IMR-90 (cell line): ENCODE data around the gene CHN1. TPM values are rescaled to one million over a fixed set of nuclear protein-coding genes. Genes with fewer than 3 reads are reported as not detected.
A peak's percentile ranks its signal among the peaks of the same experiment; 100 is the strongest.

ENCODE experiments used
- ATAC-seq: fragments of 200-7000 bp; cut with Tn5 transposase; 2 replicates; pipeline ENCODE4 v1.9.1; 2020; ENCODE audit warnings: low read depth, mild to moderate bottlenecking, moderate library complexity
- BruUV-seq: library from RNA; stranded (reverse); fragments of 400-500 nt; replicated peaks from 2 replicates; lab custom pipeline; 2021; lab: Mats Ljungman, UMichigan
- CTCF ChIA-PET: fragments of 300-600 bp; formaldehyde crosslinking; extraction: SDS; loops from one replicate; lab custom pipeline; 2021; ENCODE audit warnings: antibody characterized with exemption; lab: Yijun Ruan, JAX
- POLR2A ChIA-PET: fragments of 300-600 bp; sonication (Branson Sonifier 250); formaldehyde crosslinking; loops from one replicate; lab custom pipeline; 2022; ENCODE audit warnings: antibody characterized with exemption; ENCODE audit not compliant: unreplicated experiment; lab: Charles Lee
- DNase-seq: peaks from one replicate; pipeline ENCODE4 v3.0.0; 2013
- H2AFZ ChIP-seq: replicated peaks from 2 replicates; pipeline ENCODE3; 2013; ENCODE audit warnings: low read length, mild to moderate bottlenecking; ENCODE audit not compliant: poor library complexity
- H2AK5ac ChIP-seq: 2 replicates; pipeline ENCODE4 v1.6.1; 2013; ENCODE audit warnings: low read depth, low read length, inconsistent platforms
- H2AK9ac ChIP-seq: replicated peaks from 2 replicates; pipeline ENCODE3; 2013; ENCODE audit warnings: mild to moderate bottlenecking, low read depth, low read length, moderate library complexity; ENCODE audit not compliant: poor library complexity
- H2BK120ac ChIP-seq: 2 replicates; pipeline ENCODE4 v1.6.1; 2013; ENCODE audit warnings: low read depth, low read length, inconsistent platforms
- H2BK15ac ChIP-seq: 3 replicates; pipeline ENCODE4 v1.6.1; 2013; ENCODE audit warnings: low read depth, low read length, inconsistent platforms
- H2BK20ac ChIP-seq: 2 replicates; pipeline ENCODE4 v1.6.1; 2013; ENCODE audit warnings: low read depth, mild to moderate bottlenecking, inconsistent platforms, low read length, moderate library complexity
- H2BK5ac ChIP-seq: 2 replicates; pipeline ENCODE4 v1.6.1; 2013; ENCODE audit warnings: mild to moderate bottlenecking, low read depth, low read length, inconsistent platforms; ENCODE audit not compliant: poor library complexity, severe bottlenecking
- H3K14ac ChIP-seq: replicated peaks from 2 replicates; pipeline ENCODE4 v1.6.1; 2013; ENCODE audit warnings: low read depth, low read length, inconsistent platforms
- H3K18ac ChIP-seq: 2 replicates; pipeline ENCODE4 v1.6.1; 2013; ENCODE audit warnings: low read depth, low read length, control low read depth
- H3K23ac ChIP-seq: 2 replicates; pipeline ENCODE4 v1.6.1; 2013; ENCODE audit warnings: low read depth, low read length, inconsistent platforms
- H3K27ac ChIP-seq: 2 replicates; pipeline ENCODE4 v1.5.1; 2013; ENCODE audit warnings: mild to moderate bottlenecking, control low read depth, low read length; ENCODE audit not compliant: insufficient read depth
- H3K27me3 ChIP-seq: 2 replicates; pipeline ENCODE4 v1.6.1; 2013; ENCODE audit warnings: low read length; ENCODE audit not compliant: control insufficient read depth, insufficient read depth
- H3K36me3 ChIP-seq: 2 replicates; pipeline ENCODE4 v1.6.1; 2013; ENCODE audit warnings: low read length, mixed read lengths; ENCODE audit not compliant: control insufficient read depth, insufficient read depth
- H3K4ac ChIP-seq: 2 replicates; pipeline ENCODE4 v1.6.1; 2013; ENCODE audit warnings: low read depth, low read length, inconsistent platforms
- H3K4me1 ChIP-seq: 2 replicates; pipeline ENCODE4 v1.6.1; 2013; ENCODE audit warnings: low read length, mixed read lengths; ENCODE audit not compliant: control insufficient read depth, insufficient read depth
- H3K4me2 ChIP-seq: 2 replicates; pipeline ENCODE4 v1.6.1; 2013; ENCODE audit warnings: low read depth, mild to moderate bottlenecking, control low read depth, low read length, moderate library complexity
- H3K4me3 ChIP-seq: 2 replicates; pipeline ENCODE4 v1.5.1; 2013; ENCODE audit warnings: low read depth, mild to moderate bottlenecking, control low read depth, low read length, moderate library complexity; ENCODE audit not compliant: insufficient read depth
- H3K56ac ChIP-seq: 2 replicates; pipeline ENCODE4 v1.6.1; 2013; ENCODE audit warnings: low read length, inconsistent platforms; ENCODE audit not compliant: insufficient read depth; ENCODE audit errors: extremely low read depth
- H3K79me1 ChIP-seq, 2 experiments: 2 replicates each; pipeline ENCODE4 v1.6.1; 2013; ENCODE audit warnings: low read length in 2 of 2, inconsistent platforms in 1 of 2, low read depth in 1 of 2
- H3K9ac ChIP-seq: 2 replicates; pipeline ENCODE4 v1.6.1; 2013; ENCODE audit warnings: low read depth, low read length, control low read depth
- H3K9me1 ChIP-seq: 2 replicates; pipeline ENCODE4 v1.6.1; 2013; ENCODE audit warnings: low read length, inconsistent platforms; ENCODE audit not compliant: insufficient read depth
- H3K9me3 ChIP-seq: 2 replicates; pipeline ENCODE4 v1.6.1; 2013; ENCODE audit warnings: low read length; ENCODE audit not compliant: control insufficient read depth, insufficient read depth
- H4K20me1 ChIP-seq: 2 replicates; pipeline ENCODE4 v1.6.1; 2013; ENCODE audit warnings: low read length, inconsistent platforms; ENCODE audit not compliant: insufficient read depth
- H4K5ac ChIP-seq: 2 replicates; pipeline ENCODE4 v1.6.1; 2013; ENCODE audit warnings: mild to moderate bottlenecking, low read depth, low read length, control low read depth
- H4K8ac ChIP-seq, 2 experiments: 2 replicates each; pipeline ENCODE4 v1.6.1; 2013; ENCODE audit warnings: low read depth in 2 of 2, low read length in 2 of 2, control low read depth in 1 of 2, inconsistent platforms in 1 of 2
- H4K91ac ChIP-seq: 2 replicates; pipeline ENCODE4 v1.6.1; 2013; ENCODE audit warnings: low read depth, low read length, inconsistent platforms; ENCODE audit not compliant: insufficient read depth
- BHLHE40 ChIP-seq: fragments of 150-350 bp; IDR thresholded peaks from 2 replicates; pipeline ENCODE4 v1.6.1; 2016; ENCODE audit warnings: mild to moderate bottlenecking, low read depth, low read length
- CHD1 ChIP-seq: IDR thresholded peaks from 2 replicates; pipeline ENCODE4 v1.6.1; 2012; ENCODE audit warnings: low read depth, low read length, improper control_type of control experiment
- FOS ChIP-seq: fragments of 150-350 bp; IDR thresholded peaks from 2 replicates; pipeline ENCODE4 v1.6.1; 2016; ENCODE audit warnings: low read depth, low read length
- MAFK ChIP-seq: IDR thresholded peaks from 2 replicates; pipeline ENCODE4 v1.6.1; 2012; ENCODE audit warnings: low read depth, low read length, improper control_type of control experiment
- MAZ ChIP-seq: IDR thresholded peaks from 2 replicates; pipeline ENCODE4 v1.6.1; 2012; ENCODE audit warnings: low read depth, mild to moderate bottlenecking, low read length, improper control_type of control experiment, moderate library complexity, borderline replicate concordance
- MXI1 ChIP-seq: IDR thresholded peaks from 2 replicates; pipeline ENCODE4 v1.6.1; 2012; ENCODE audit warnings: low read depth, mild to moderate bottlenecking, low read length, moderate library complexity, borderline replicate concordance
- NFE2L2 ChIP-seq: fragments of 150-350 bp; IDR thresholded peaks from 2 replicates; pipeline ENCODE4 v1.6.1; 2016; ENCODE audit warnings: low read depth, mild to moderate bottlenecking, low read length
- RAD21 ChIP-seq: IDR thresholded peaks from 2 replicates; pipeline ENCODE4 v1.6.1; 2012; ENCODE audit warnings: low read length, improper control_type of control experiment
- RCOR1 ChIP-seq: IDR thresholded peaks from 2 replicates; pipeline ENCODE4 v1.6.1; 2012; ENCODE audit warnings: mild to moderate bottlenecking, low read length, improper control_type of control experiment; ENCODE audit not compliant: insufficient replicate concordance
- RFX5 ChIP-seq: IDR thresholded peaks from 2 replicates; pipeline ENCODE4 v1.8.0; 2012; ENCODE audit warnings: low read depth, mild to moderate bottlenecking, low read length, moderate library complexity
- SMC3 ChIP-seq: fragments of 150-350 bp; IDR thresholded peaks from 2 replicates; pipeline ENCODE4 v1.6.1; 2016; ENCODE audit warnings: low read depth, mild to moderate bottlenecking, antibody characterized with exemption, low read length, moderate library complexity
- WGBS, 2 experiments: methylation state at CpG; one replicate each; pipeline versions ENCODE4 v1.1.5 to v1.1.7; 2013; ENCODE audit warnings: missing lambda C conversion rate in 2 of 2; ENCODE audit not compliant: insufficient read length in 1 of 2; ENCODE audit errors: extremely low coverage in 2 of 2; 5-methylcytosine and 5-hydroxymethylcytosine counted together
- dilution Hi-C: fragments of 300-500 bp; cut with HindIII; formaldehyde crosslinking; loops from one replicate; pipeline ENCODE4 v1.14.3; 2018; ENCODE audit warnings: low sequenced_read_pairs; ENCODE audit not compliant: unreplicated experiment
- in situ Hi-C: fragments of 300-500 bp; cut with MboI; formaldehyde crosslinking; loops from 3 replicates; pipeline ENCODE4 v1.14.3; 2019; ENCODE audit warnings: low sequenced_read_pairs, inconsistent platforms, mixed read lengths
- intact Hi-C: fragments of 100-400 bp; cut with micrococcal nuclease; formaldehyde crosslinking; loops from 2 replicates; pipeline ENCODE4 v1.10.0; 2022
- polyA plus RNA-seq, 3 experiments: library from polyadenylated mRNA; depleted of rRNA; stranded (reverse); fragments of >200 nt; gene quantifications; 2 replicates each; pipeline ENCODE4 v1.2.3, GENCODE V29; 2012; ENCODE audit warnings: low replicate concordance in 1 of 3
- total RNA-seq: library from RNA; depleted of rRNA; stranded (reverse); fragments of >200 nt; gene quantifications from 2 replicates; pipeline ENCODE4 v1.2.3, GENCODE V29; 2012

CHN1 gene
- total and polyA plus RNA-seq, 2 of the 4 experiments (the other 2 are of a cell fraction): 58.4 to 66.9 TPM

DNA sequence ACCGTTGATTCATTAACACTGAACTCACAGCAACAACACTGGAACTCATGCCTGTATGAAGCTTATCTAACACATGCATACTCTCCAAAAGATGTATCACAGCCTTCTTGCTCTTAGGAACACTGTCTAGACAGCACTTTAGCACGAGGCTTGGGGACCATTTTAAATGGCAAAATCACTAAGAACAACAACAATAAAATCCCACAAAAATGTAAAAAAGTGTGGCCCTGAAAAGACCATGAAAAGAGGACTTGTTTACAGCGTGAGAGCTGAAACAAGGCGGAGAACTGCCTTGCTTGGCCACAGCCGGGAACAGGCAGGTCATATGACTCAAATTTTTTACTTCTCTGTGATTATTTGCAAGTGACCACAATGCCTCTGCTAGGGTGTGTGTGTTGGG lies 48.1 kb downstream of the CHN1 start:
- 0 out of 4 replicates have a peak, but pooled peaks cover 0 to 3% of the 10 kb centered on the region in 2 experiments for H3K79me1 ChIP-seq
- H3K4ac ChIP-seq: no peak overlapping the region
- dilution Hi-C loops (no loop called here), in situ Hi-C loops (no loop called here), intact Hi-C loops (no loop called here)
- H3K9ac ChIP-seq: no peak overlapping the region
- H2BK20ac ChIP-seq: no peak overlapping the region
- H2BK5ac ChIP-seq: no peak overlapping the region
- no peak overlapping the region for H3K27ac ChIP-seq
- no peak overlapping the region for H3K18ac ChIP-seq
- H3K9me3 ChIP-seq: no peaks in the 10 kb centered on the region
- ChIA-PET POLR2A (no interaction called here), CTCF (interaction anchor here (0.7 to 0.8 kb wide), 2 partner anchors 13 to 60 kb away, joined by 3 to 4 read pairs; no protein-coding TSS in a partner anchor)
- H4K20me1 ChIP-seq: no peaks in the 10 kb centered on the region
- no peaks in the 10 kb centered on the region for H3K27me3 ChIP-seq
- no peaks in the 10 kb centered on the region for H3K36me3 ChIP-seq
- no peak for ATAC-seq
- H3K4me2 ChIP-seq: no peak overlapping the region
- TF ChIP-seq MAZ (no peak), RCOR1 (no peak), BHLHE40 (no peak), MXI1 (no peak), SMC3 (no peak), RFX5 (no peak), RAD21 (no peak), CHD1 (no peak), FOS (no peak), NFE2L2 (no peak), MAFK (no peak)
- no peak overlapping the region for H4K8ac ChIP-seq
- 89% methylated on average over 3 of the region's 5 CpGs; no CpG with 5 or more reads in 1 of the 2 experiments for WGBS, 2 experiments
- BruUV-seq: no TSS peak
- H2AFZ ChIP-seq: no peak overlapping the region
- peak overlapping the region; percentile 34; the same call in 1 of the 3 replicates for H2BK15ac ChIP-seq
- no peak overlapping the region for H4K91ac ChIP-seq
- H4K5ac ChIP-seq: no peak overlapping the region
- no peaks in the 10 kb centered on the region for H3K9me1 ChIP-seq
- no peak overlapping the region for H2AK5ac ChIP-seq
- H2AK9ac ChIP-seq: no peak overlapping the region
- no peak overlapping the region for H3K4me3 ChIP-seq
- no peak for DNase-seq
- no peak overlapping the region for H3K56ac ChIP-seq
- H2BK120ac ChIP-seq: no peak overlapping the region
- H3K14ac ChIP-seq: no peak overlapping the region
- H3K4me1 ChIP-seq: peaks cover 4% of the 10 kb centered on the region
- no peak overlapping the region for H3K23ac ChIP-seq
